LNCaP clone FGC (cell line): ENCODE measurements around the gene WBP4.

Experiments
- DNase-seq: peaks from one replicate; pipeline ENCODE4 v3.0.0-alpha.2; 2011; ENCODE audit warnings: low read depth
- H3K4me3 ChIP-seq: 2 replicates; pipeline ENCODE4 v1.5.1; 2011; ENCODE audit warnings: mild to moderate bottlenecking, low read depth, low read length, control low read depth
- CTCF ChIP-seq: IDR thresholded peaks from 2 replicates; pipeline ENCODE4 v1.5.1; 2012; ENCODE audit warnings: mild to moderate bottlenecking; ENCODE audit not compliant: control insufficient read depth, insufficient read depth; ENCODE audit errors: extremely low read depth

Gene WBP4

GRCh38 chr13:41061075-41061913, at the start of gene WBP4:
Gene WBP4, plus strand, starts transcription at chr13:41061509. Its CDS starts 165 bp downstream, at chr13:41061674.
- peak; percentile 31; the same call in 1 of the 2 replicates for TF ChIP-seq CTCF
- DNase-seq = peak; percentile 86
- H3K4me3 ChIP-seq = peak within 1 kb of the TSS; percentile 93

- H3K4me3 ChIP-seq = no peak overlapping the region
- TF ChIP-seq CTCF = no peak
- no peak for DNase-seq
These were observed 48.8 kb upstream of the WBP4 start for GRCh38 chr13:41012536-41012935.

GRCh38 chr13:41013835-41014234, 47.5 kb upstream of the WBP4 start:
- H3K4me3 ChIP-seq = no peak overlapping the region
- no peak for TF ChIP-seq CTCF
- no peak for DNase-seq

GRCh38 chr13:41015920-41016319, 45.4 kb upstream of the WBP4 start:
- no peak overlapping the region for H3K4me3 ChIP-seq
- no peak for TF ChIP-seq CTCF
- DNase-seq = no peak

GRCh38 chr13:41017159-41017558, 44.1 kb upstream of the WBP4 start:
- no peak for TF ChIP-seq CTCF
- no peak for DNase-seq
- peak overlapping the region; percentile 48 for H3K4me3 ChIP-seq

GRCh38 chr13:41017817-41018601, 43.3 kb upstream of the WBP4 start:
- peak overlapping the region; percentile 48 for H3K4me3 ChIP-seq
- no peak for TF ChIP-seq CTCF
- DNase-seq = no peak
